Measurements from ENCODE around the gene MAP4K3. TPM values are rescaled to one million over a fixed set of nuclear protein-coding genes. Genes with fewer than 3 reads are reported as not detected.

The MAP4K3 gene
- polyA plus RNA-seq, 2 of the 4 experiments (the other 2 are of a cell fraction) = 15.8 to 44.6 TPM

DNA sequence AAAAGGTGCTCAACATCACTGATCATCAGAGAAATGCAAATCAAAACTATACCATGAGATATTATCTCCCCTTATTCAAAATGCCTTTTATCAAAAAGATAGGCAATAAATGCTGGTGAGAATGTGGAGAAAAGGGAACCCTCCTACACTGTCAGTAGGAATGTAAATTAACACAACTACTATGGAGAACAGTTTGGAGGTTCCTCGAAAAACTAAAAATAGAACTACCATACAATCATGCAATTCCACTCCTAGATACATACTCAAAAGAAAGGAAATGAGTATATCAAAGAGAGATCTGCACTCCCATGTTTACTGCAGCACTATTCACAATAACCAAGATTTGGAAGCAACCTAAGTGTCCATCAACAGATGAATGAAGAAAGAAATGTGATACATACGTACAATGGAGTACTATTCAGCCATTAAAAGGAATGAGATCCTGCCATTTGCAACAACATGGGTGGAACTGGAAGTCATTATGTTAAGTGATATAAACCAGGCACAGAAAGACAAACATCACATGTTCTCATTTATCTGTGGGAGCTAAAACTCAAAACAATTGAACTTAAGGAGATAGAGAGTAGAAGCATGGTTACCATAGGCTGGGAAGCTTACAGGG lies 63.8 kb downstream of the MAP4K3 start (continued):
- TF ChIP-seq CHD2 (IDR thresholded peaks at IDR 0.05; ENCODE audit: low read length, partially characterized antibody) (no peak), FOSB (CRISPR knock-in tag; IDR thresholded peaks at IDR 0.05) (no peak)
- TF ChIP-seq, protein P1, sequence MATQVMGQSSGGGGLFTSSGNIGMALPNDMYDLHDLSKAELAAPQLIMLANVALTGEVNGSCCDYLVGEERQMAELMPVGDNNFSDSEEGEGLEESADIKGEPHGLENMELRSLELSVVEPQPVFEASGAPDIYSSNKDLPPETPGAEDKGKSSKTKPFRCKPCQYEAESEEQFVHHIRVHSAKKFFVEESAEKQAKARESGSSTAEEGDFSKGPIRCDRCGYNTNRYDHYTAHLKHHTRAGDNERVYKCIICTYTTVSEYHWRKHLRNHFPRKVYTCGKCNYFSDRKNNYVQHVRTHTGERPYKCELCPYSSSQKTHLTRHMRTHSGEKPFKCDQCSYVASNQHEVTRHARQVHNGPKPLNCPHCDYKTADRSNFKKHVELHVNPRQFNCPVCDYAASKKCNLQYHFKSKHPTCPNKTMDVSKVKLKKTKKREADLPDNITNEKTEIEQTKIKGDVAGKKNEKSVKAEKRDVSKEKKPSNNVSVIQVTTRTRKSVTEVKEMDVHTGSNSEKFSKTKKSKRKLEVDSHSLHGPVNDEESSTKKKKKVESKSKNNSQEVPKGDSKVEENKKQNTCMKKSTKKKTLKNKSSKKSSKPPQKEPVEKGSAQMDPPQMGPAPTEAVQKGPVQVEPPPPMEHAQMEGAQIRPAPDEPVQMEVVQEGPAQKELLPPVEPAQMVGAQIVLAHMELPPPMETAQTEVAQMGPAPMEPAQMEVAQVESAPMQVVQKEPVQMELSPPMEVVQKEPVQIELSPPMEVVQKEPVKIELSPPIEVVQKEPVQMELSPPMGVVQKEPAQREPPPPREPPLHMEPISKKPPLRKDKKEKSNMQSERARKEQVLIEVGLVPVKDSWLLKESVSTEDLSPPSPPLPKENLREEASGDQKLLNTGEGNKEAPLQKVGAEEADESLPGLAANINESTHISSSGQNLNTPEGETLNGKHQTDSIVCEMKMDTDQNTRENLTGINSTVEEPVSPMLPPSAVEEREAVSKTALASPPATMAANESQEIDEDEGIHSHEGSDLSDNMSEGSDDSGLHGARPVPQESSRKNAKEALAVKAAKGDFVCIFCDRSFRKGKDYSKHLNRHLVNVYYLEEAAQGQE (IDR thresholded peaks at IDR 0.05) = no peak

DNA sequence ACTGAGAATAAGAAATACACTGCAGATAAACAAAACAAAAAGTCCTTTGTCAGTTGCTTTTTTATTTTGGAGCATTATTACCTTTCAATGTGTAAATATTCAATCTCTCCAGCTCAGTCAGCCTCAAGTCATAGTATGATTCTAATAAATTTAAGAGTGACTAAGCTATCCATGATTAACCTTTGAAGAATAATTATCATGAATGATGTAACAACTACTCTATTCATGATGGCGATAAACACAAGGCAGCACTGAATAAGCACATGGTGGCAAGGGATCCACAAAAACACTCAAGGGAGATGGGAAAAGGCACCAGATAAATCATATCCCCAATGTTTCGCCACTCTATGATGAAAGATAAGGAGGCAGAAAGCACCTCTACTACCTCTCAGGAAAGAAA lies 67.0 kb downstream of the MAP4K3 start:
- WGBS (ENCODE audit: missing lambda C conversion rate) = 91% methylated on average over 2 of the region's 2 CpGs
- POLR2A ChIA-PET = no interaction called here
- FAIRE-seq (no peak), DNase-seq (ENCODE audit: low read depth in 1 of 2, low spot score in 1 of 2) (no peak), ATAC-seq (no peak)
- no peak overlapping the region for H3K27ac ChIP-seq
- TF ChIP-seq HOXB5 (CRISPR knock-in tag; IDR thresholded peaks at IDR 0.05) = no peak
- no peak for TF ChIP-seq RFX5 (IDR thresholded peaks at IDR 0.05)
- no peak for TF ChIP-seq TFCP2L1 (CRISPR knock-in tag; IDR thresholded peaks at IDR 0.05)
- TF ChIP-seq, protein P2, sequence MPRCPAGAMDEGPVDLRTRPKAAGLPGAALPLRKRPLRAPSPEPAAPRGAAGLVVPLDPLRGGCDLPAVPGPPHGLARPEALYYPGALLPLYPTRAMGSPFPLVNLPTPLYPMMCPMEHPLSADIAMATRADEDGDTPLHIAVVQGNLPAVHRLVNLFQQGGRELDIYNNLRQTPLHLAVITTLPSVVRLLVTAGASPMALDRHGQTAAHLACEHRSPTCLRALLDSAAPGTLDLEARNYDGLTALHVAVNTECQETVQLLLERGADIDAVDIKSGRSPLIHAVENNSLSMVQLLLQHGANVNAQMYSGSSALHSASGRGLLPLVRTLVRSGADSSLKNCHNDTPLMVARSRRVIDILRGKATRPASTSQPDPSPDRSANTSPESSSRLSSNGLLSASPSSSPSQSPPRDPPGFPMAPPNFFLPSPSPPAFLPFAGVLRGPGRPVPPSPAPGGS (IDR thresholded peaks at IDR 0.05) = no peak
- TF ChIP-seq ZC3H11A (IDR thresholded peaks at IDR 0.05) = no peak
- no peak for TF ChIP-seq KDM5A (IDR thresholded peaks at IDR 0.05)
- no peak for TF ChIP-seq JUNB (IDR thresholded peaks at IDR 0.05)
- TF ChIP-seq, protein P3, sequence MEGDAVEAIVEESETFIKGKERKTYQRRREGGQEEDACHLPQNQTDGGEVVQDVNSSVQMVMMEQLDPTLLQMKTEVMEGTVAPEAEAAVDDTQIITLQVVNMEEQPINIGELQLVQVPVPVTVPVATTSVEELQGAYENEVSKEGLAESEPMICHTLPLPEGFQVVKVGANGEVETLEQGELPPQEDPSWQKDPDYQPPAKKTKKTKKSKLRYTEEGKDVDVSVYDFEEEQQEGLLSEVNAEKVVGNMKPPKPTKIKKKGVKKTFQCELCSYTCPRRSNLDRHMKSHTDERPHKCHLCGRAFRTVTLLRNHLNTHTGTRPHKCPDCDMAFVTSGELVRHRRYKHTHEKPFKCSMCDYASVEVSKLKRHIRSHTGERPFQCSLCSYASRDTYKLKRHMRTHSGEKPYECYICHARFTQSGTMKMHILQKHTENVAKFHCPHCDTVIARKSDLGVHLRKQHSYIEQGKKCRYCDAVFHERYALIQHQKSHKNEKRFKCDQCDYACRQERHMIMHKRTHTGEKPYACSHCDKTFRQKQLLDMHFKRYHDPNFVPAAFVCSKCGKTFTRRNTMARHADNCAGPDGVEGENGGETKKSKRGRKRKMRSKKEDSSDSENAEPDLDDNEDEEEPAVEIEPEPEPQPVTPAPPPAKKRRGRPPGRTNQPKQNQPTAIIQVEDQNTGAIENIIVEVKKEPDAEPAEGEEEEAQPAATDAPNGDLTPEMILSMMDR (IDR thresholded peaks at IDR 0.05) = no peak
- CTCF ChIA-PET = interaction anchor here (0.9 to 1.8 kb wide), 3 partner anchors 9 to 224 kb away, joined by 3 to 4 read pairs (median 3); no protein-coding TSS in a partner anchor
- no peak overlapping the region for H3K4me2 ChIP-seq
- no peak overlapping the region for H3K4me3 ChIP-seq
- peaks cover 11% of the 10 kb centered on the region; the same call in 2 of the 3 replicates for H3K9me3 ChIP-seq
- H3K4me1 ChIP-seq = no peaks in the 10 kb centered on the region

DNA sequence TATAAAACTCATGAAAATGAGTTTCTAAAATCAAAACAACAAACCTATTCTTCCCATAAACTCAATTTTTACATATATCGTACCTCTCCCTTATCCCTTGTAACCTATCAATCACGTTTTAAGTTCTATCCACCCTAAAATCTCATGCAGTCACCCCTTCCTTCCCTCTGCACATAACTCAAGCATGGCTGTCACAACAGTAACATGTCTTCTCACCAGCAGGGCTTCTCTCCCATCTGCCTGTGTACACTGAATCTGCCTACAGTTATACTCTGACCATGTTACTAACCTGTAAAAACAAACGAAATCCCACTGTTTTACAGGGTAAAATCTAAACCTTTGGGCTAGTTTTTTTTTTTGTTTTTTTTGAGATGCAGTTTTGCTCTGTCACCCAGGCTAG lies 68.2 kb downstream of the MAP4K3 start:
- H3K4me3 ChIP-seq = no peak overlapping the region
- FAIRE-seq (no peak), DNase-seq (ENCODE audit: low read depth in 1 of 2, low spot score in 1 of 2) (no peak), ATAC-seq (peak; percentile 64 to 68; a peak in 3 of 6 replicates)
- ChIA-PET CTCF (interaction anchor here (0.6 to 1.1 kb wide), 3 partner anchors 11 to 301 kb away, joined by 3 to 5 read pairs (median 3); no protein-coding TSS in a partner anchor), POLR2A (no interaction called here)
- H3K4me1 ChIP-seq = no peaks in the 10 kb centered on the region
- H3K4me2 ChIP-seq = no peak overlapping the region
- TF ChIP-seq TFCP2L1 (CRISPR knock-in tag; IDR thresholded peaks at IDR 0.05) = no peak
- TF ChIP-seq, protein P1 (IDR thresholded peaks at IDR 0.05) = no peak
- no peak for TF ChIP-seq BHLHE40 (IDR thresholded peaks at IDR 0.05; ENCODE audit: low read depth, low read length)
- no peak for TF ChIP-seq SMC3 (IDR thresholded peaks at IDR 0.05)
- peaks cover 13% of the 10 kb centered on the region; the same call in 2 of the 3 replicates for H3K9me3 ChIP-seq
- H3K27ac ChIP-seq = no peak overlapping the region
- WGBS (ENCODE audit: missing lambda C conversion rate) = 49% methylated on average over 3 of the region's 3 CpGs
